NCI-H1092 (cell line): ENCODE results near the gene TEX261.

Experiments used
- DNase-seq: peaks from one replicate; lab custom pipeline; 2025; lab: John Stamatoyannopoulos, UW

TEX261 gene

DNA sequence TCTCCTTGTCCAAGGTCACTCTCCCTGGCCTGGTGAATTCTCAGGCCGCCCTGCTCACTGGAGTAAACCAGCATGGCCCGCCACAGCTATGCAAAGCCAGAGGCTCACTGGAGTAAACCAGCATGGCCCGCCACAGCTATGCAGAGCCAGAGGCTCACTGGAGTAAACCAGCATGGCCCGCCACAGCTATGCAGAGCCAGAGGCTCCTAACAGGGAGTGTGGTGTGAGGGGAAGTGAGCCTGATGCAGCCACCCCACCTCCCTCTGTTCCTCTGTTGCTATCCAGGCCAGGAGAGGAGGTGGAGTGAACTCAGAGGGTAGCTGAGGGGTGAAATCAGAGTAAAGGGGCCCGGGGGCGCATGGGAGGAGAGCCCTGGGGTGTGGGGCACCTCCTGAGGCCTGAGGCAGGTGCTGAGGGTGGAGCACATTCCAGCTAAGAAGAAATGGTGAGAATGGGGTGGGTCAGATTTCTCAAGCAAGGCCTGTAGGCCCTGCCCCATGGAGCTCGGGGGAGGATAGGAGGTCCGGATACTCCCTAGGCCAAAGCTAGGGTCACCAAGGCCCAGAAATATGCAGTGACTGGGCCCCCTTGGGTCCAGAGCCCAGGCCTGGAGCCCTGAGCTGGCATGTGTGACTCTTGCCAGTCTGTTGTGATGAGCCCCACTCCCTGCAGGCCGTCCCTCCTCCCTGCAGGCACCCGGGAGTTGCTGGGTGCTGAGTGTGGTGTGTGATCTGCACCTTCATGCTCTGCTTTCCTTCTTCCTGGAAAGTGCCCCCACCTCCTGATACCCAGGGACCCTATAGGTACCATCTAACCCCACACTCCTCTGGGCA lies 57.5 kb downstream of the TEX261 start:
- no peak for DNase-seq

GRCh38 chr2:70936165-70936978 lies 58.3 kb downstream of the TEX261 start:
- no peak for DNase-seq
